ENCODE measurements around the gene SLC45A2.

DNA sequence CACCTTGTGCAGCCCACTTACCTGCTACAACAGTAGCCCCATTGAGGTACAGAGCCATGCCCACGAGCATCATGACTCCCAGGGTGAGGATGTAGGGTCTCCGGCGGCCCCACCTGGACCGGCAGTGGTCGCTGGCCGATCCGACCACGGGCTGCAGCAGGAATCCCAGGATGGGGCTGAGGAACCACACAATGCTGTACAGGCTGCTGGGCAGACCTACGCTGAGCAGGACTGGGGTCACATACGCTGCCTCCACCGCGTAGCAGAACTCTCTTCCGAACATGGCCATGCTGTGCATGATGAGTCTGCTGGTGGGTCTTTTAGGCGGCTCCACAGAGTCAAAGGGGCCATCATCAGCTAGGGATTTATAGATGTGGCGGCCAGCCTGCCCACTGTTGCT is 315 bp downstream of the SLC45A2 start:
- TF ChIP-seq, protein P1, sequence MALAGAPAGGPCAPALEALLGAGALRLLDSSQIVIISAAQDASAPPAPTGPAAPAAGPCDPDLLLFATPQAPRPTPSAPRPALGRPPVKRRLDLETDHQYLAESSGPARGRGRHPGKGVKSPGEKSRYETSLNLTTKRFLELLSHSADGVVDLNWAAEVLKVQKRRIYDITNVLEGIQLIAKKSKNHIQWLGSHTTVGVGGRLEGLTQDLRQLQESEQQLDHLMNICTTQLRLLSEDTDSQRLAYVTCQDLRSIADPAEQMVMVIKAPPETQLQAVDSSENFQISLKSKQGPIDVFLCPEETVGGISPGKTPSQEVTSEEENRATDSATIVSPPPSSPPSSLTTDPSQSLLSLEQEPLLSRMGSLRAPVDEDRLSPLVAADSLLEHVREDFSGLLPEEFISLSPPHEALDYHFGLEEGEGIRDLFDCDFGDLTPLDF (CRISPR knock-in tag; IDR thresholded peaks at IDR 0.05) = no peak
- TF ChIP-seq, protein P2, sequence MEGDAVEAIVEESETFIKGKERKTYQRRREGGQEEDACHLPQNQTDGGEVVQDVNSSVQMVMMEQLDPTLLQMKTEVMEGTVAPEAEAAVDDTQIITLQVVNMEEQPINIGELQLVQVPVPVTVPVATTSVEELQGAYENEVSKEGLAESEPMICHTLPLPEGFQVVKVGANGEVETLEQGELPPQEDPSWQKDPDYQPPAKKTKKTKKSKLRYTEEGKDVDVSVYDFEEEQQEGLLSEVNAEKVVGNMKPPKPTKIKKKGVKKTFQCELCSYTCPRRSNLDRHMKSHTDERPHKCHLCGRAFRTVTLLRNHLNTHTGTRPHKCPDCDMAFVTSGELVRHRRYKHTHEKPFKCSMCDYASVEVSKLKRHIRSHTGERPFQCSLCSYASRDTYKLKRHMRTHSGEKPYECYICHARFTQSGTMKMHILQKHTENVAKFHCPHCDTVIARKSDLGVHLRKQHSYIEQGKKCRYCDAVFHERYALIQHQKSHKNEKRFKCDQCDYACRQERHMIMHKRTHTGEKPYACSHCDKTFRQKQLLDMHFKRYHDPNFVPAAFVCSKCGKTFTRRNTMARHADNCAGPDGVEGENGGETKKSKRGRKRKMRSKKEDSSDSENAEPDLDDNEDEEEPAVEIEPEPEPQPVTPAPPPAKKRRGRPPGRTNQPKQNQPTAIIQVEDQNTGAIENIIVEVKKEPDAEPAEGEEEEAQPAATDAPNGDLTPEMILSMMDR (IDR thresholded peaks at IDR 0.05) = no peak
- TF ChIP-seq, protein P3, sequence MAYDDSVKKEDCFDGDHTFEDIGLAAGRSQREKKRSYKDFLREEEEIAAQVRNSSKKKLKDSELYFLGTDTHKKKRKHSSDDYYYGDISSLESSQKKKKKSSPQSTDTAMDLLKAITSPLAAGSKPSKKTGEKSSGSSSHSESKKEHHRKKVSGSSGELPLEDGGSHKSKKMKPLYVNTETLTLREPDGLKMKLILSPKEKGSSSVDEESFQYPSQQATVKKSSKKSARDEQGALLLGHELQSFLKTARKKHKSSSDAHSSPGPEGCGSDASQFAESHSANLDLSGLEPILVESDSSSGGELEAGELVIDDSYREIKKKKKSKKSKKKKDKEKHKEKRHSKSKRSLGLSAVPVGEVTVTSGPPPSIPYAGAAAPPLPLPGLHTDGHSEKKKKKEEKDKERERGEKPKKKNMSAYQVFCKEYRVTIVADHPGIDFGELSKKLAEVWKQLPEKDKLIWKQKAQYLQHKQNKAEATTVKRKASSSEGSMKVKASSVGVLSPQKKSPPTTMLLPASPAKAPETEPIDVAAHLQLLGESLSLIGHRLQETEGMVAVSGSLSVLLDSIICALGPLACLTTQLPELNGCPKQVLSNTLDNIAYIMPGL (CRISPR knock-in tag; IDR thresholded peaks at IDR 0.05) = no peak
- TF ChIP-seq, protein P4, sequence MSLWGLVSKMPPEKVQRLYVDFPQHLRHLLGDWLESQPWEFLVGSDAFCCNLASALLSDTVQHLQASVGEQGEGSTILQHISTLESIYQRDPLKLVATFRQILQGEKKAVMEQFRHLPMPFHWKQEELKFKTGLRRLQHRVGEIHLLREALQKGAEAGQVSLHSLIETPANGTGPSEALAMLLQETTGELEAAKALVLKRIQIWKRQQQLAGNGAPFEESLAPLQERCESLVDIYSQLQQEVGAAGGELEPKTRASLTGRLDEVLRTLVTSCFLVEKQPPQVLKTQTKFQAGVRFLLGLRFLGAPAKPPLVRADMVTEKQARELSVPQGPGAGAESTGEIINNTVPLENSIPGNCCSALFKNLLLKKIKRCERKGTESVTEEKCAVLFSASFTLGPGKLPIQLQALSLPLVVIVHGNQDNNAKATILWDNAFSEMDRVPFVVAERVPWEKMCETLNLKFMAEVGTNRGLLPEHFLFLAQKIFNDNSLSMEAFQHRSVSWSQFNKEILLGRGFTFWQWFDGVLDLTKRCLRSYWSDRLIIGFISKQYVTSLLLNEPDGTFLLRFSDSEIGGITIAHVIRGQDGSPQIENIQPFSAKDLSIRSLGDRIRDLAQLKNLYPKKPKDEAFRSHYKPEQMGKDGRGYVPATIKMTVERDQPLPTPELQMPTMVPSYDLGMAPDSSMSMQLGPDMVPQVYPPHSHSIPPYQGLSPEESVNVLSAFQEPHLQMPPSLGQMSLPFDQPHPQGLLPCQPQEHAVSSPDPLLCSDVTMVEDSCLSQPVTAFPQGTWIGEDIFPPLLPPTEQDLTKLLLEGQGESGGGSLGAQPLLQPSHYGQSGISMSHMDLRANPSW (CRISPR knock-in tag; conservative IDR thresholded peaks at IDR 0.05; ENCODE audit: low read depth) = no peak
- TF ChIP-seq ESRRA (CRISPR knock-in tag; IDR thresholded peaks at IDR 0.05; ENCODE audit: borderline replicate concordance) (no peak), CREB1 (CRISPR knock-in tag; IDR thresholded peaks at IDR 0.05) (no peak), FOXP1 (CRISPR knock-in tag; IDR thresholded peaks at IDR 0.05; ENCODE audit: borderline replicate concordance) (no peak), ZBTB21 (CRISPR knock-in tag; IDR thresholded peaks at IDR 0.05; ENCODE audit: borderline replicate concordance) (no peak), NR2C2 (CRISPR knock-in tag; IDR thresholded peaks at IDR 0.05) (no peak)
- TF ChIP-seq, protein P5, sequence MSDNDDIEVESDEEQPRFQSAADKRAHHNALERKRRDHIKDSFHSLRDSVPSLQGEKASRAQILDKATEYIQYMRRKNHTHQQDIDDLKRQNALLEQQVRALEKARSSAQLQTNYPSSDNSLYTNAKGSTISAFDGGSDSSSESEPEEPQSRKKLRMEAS (CRISPR knock-in tag; IDR thresholded peaks at IDR 0.05) = no peak
- TF ChIP-seq, protein P6, sequence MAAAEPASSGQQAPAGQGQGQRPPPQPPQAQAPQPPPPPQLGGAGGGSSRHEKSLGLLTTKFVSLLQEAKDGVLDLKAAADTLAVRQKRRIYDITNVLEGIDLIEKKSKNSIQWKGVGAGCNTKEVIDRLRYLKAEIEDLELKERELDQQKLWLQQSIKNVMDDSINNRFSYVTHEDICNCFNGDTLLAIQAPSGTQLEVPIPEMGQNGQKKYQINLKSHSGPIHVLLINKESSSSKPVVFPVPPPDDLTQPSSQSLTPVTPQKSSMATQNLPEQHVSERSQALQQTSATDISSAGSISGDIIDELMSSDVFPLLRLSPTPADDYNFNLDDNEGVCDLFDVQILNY (CRISPR knock-in tag; IDR thresholded peaks at IDR 0.05) = no peak
- TF ChIP-seq, protein P7, sequence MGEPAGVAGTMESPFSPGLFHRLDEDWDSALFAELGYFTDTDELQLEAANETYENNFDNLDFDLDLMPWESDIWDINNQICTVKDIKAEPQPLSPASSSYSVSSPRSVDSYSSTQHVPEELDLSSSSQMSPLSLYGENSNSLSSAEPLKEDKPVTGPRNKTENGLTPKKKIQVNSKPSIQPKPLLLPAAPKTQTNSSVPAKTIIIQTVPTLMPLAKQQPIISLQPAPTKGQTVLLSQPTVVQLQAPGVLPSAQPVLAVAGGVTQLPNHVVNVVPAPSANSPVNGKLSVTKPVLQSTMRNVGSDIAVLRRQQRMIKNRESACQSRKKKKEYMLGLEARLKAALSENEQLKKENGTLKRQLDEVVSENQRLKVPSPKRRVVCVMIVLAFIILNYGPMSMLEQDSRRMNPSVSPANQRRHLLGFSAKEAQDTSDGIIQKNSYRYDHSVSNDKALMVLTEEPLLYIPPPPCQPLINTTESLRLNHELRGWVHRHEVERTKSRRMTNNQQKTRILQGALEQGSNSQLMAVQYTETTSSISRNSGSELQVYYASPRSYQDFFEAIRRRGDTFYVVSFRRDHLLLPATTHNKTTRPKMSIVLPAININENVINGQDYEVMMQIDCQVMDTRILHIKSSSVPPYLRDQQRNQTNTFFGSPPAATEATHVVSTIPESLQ (CRISPR knock-in tag; IDR thresholded peaks at IDR 0.05) = no peak

All from WTC11 (cell line).